Omental fat pad (tissue), 4 donors: ENCODE results near the gene RASSF4. TPM values are rescaled to one million over a fixed set of nuclear protein-coding genes. Genes with fewer than 3 reads are reported as not detected.

Experiments
- ATAC-seq: fragments of 150-250 bp; one replicate; pipeline ENCODE4 v1.9.1; 2016; ENCODE audit warnings: mild to moderate bottlenecking, moderate library complexity; ENCODE audit not compliant: low FRiP score
- DNase-seq: peaks from one replicate; pipeline ENCODE4 v3.0.0-alpha.2; 2019; ENCODE audit warnings: low spot score
- CTCF ChIP-seq, 3 donors: fragments of 450-650 bp; IDR thresholded peaks; one replicate each; pipeline ENCODE4 v1.5.1; 2016 to 2017; ENCODE audit warnings: antibody characterized with exemption in 3 of 3, mild to moderate bottlenecking in 3 of 3, moderate library complexity in 2 of 3
- total RNA-seq, 4 donors: library from RNA; depleted of rRNA; stranded (reverse); fragments of >200 nt; gene quantifications; one replicate each; pipeline ENCODE4 v1.1.0, GENCODE V29; 2016

The RASSF4 gene
- total RNA-seq, 4 donors from 2014 or later: 75.1 to 229 (median 142) TPM

DNA sequence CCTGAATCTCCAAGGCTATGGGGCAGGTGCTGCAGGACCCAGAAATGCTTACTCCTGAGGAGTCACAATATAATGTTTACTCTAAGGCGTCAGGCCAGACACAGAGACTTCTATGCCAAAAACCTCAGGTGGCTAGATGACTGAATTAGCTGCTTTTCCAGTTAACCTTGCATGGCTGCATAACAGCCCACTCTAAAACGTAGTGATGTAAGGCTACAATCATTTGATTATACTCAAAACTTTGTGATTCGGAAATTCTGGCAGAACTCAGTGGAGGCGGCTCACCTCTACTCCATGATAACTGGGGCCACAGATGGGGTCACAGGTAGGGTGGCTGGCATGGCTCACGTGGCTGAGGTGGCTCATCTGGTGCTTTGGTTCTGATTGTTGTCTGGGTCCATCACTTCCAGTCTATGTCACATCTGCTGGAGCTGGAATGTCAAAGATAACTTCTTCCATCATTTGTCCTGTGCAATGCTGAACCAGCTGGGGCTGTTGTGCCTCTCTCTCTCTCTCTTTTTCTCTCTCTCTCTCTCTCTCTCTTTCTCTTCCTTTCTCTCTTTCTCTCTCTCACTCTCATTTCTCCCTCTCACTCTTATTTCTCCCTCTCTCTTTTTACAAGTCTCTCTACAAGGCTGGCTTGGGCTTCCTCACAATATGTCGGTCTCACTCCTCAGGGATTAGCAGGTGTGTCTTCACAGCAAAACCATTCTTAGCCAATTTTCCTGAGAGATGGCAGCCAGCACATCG lies 36.6 kb upstream of the RASSF4 start:
- ATAC-seq (no peak), DNase-seq (no peak)
- TF ChIP-seq CTCF (IDR thresholded peaks at IDR 0.05): no peak

GRCh38 chr10:44923611-44924010 lies 36.0 kb upstream of the RASSF4 start:
- no peak for DNase-seq
- no peak for ATAC-seq
- no peak for TF ChIP-seq CTCF (IDR thresholded peaks at IDR 0.05)

GRCh38 chr10:44924261-44925040 lies 35.2 kb upstream of the RASSF4 start:
- ATAC-seq (no peak), DNase-seq (no peak)
- no peak for TF ChIP-seq CTCF (IDR thresholded peaks at IDR 0.05)

GRCh38 chr10:44925224-44925623 lies 34.4 kb upstream of the RASSF4 start:
- ATAC-seq (no peak), DNase-seq (no peak)
- no peak for TF ChIP-seq CTCF (IDR thresholded peaks at IDR 0.05)

- no peak for TF ChIP-seq CTCF (IDR thresholded peaks at IDR 0.05)
- DNase-seq (no peak), ATAC-seq (no peak)
These were observed 33.5 kb upstream of the RASSF4 start for GRCh38 chr10:44925811-44926750.

DNA sequence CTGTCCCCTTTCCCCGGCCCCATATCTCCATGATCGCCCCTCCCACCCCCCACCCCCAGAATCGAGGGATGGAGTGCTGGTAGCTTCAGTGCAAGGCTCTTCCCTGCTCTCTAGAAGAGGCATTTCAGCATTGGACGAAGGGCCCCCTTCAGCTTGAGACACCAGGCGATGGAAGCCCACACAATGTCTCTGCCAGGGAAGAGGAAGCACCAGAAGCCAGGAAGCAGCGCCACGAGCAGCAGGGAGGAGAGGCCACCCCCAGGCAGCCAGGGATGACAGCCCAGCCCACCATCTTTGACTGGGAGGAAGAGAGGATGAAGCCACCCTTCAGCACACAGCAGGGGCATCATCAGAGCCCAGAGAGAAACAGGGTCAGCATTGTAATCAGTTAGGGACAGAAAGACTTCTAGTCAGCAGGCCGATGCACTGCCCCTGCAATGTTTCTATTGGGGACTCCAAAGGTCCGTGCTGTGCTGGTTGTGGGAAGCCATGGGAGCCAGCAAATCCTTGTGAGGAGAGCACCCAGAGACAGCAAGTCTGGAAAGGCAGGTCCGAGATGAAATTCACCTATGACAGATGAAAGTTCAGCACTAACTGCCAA lies 32.8 kb upstream of the RASSF4 start:
- no peak for TF ChIP-seq CTCF (IDR thresholded peaks at IDR 0.05)
- DNase-seq (no peak), ATAC-seq (no peak)
